Esophagus muscularis mucosa (tissue), 4 donors: ENCODE data around the gene PRKAG2. TPM values are rescaled to one million over a fixed set of nuclear protein-coding genes. Genes with fewer than 3 reads are reported as not detected.

Experiments
- DNase-seq: peaks from one replicate; pipeline ENCODE4 v3.0.0-alpha.2; 2017; ENCODE audit errors: extremely low spot score
- H3K27ac ChIP-seq, 4 donors: fragments of 200-600 bp; sonication (generic); replicated peaks in 1 of 4; 1 replicate in 3 of 4; 2 replicates in 1 of 4; pipeline ENCODE4 v1.5.1; 2016 to 2019; ENCODE audit warnings: mild to moderate bottlenecking in 1 of 4
- H3K27me3 ChIP-seq, 4 donors: fragments of 200-600 bp; sonication (generic); one replicate each; pipeline versions ENCODE4 v1.5.1 to v1.6.0; 2016 to 2019
- H3K36me3 ChIP-seq, 4 donors: fragments of 200-600 bp; sonication (generic); one replicate each; pipeline ENCODE4 v1.5.1; 2016 to 2019
- H3K4me1 ChIP-seq, 4 donors: fragments of 200-600 bp; sonication (generic); one replicate each; pipeline ENCODE4 v1.5.1; 2016 to 2019
- H3K4me3 ChIP-seq, 4 donors: fragments of 200-600 bp; sonication (generic); 1 replicate in 2 of 4; 2 replicates in 2 of 4; pipeline ENCODE4 v1.5.1; 2016 to 2019; ENCODE audit warnings: mild to moderate bottlenecking in 4 of 4, moderate library complexity in 1 of 4
- H3K9me3 ChIP-seq, 4 donors: fragments of 200-600 bp; sonication (generic); 1 replicate in 3 of 4; 2 replicates in 1 of 4; pipeline ENCODE4 v1.5.1; 2016 to 2019
- EP300 ChIP-seq: sonication (generic); formaldehyde crosslinking; IDR thresholded peaks from one replicate; pipeline ENCODE4 v1.6.1; 2017; ENCODE audit warnings: antibody characterized with exemption
- POLR2A ChIP-seq: fragments of 450-650 bp; IDR thresholded peaks from one replicate; pipeline ENCODE4 v1.6.1; 2017; ENCODE audit warnings: antibody characterized with exemption, moderate library complexity, mild to moderate bottlenecking, low read depth
- POLR2AphosphoS5 ChIP-seq, 2 donors: sonication (generic); formaldehyde crosslinking; IDR thresholded peaks; one replicate each; pipeline ENCODE4 v1.6.1; 2017; ENCODE audit warnings: antibody characterized with exemption in 2 of 2
- WGBS: methylation state at CpG from one replicate; pipeline ENCODE4 v1.1.5; 2018; 5-methylcytosine and 5-hydroxymethylcytosine counted together
- intact Hi-C: fragments of 100-400 bp; cut with DNase I; formaldehyde crosslinking; loops from one replicate; pipeline ENCODE4 v1.15.1; 2023
- total RNA-seq, 4 donors: library from RNA; depleted of rRNA; stranded (reverse); fragments of >200 nt; gene quantifications; one replicate each; pipeline versions ENCODE4 v1.1.0 to v1.2.1, GENCODE V29; 2016
- TF ChIP-seq, protein P1 (sequence below), 3 experiments: fragments of 200-600 bp in 2 of 3; fragments of 450-650 bp in 1 of 3; sonication (generic) in 2 of 3; IDR thresholded peaks; one replicate each; pipeline ENCODE4 v1.5.1; 2017 to 2019; ENCODE audit warnings: antibody characterized with exemption in 3 of 3, mild to moderate bottlenecking in 2 of 3, moderate library complexity in 1 of 3

PRKAG2 gene
- total RNA-seq, 4 donors from 2014 or later, result 51.3 to 97.2 (median 77.5) TPM

DNA sequence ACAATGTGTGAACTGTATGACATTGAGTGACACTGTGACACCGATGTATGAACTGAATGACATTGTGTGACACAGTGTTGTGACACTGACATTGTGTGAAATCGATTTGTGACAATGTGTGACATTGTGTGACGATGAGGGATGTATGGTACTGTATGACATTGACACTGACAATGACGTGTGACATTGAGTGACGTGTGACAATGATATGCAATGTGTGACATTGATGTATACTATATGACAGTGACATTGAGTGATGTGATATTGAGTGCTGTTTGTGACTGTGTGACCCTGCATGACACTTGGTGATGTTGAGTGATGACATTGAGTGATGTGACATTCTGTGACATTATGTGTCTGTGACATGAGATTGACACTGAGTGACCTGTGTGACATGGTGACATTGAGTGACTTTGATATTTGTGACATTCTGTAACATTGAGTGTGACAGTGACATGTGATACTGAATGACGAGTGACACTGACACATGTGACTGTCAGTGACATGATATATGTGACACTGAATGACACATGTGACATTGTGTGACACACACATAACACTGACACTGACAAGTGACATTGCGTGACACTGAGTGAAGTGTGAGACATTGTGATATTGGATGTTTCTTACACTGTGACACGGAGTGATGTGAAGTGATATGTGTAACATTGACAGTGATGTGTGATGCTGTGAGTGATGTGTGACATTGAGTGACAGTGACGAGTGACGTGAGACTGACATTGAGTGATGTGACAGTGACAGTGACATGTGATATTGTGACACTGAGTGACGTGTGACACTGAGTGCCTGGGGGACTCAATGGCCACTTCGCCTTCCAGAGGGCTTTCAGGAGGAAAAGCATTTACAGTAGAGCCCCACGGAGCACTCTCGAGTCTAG lies 167.5 kb downstream of the PRKAG2 start:
- Histone ChIP-seq H3K4me3 (no peak overlapping the region), H3K27me3 (no peaks in the 10 kb centered on the region), H3K27ac (no peak overlapping the region), H3K36me3 (no peaks in the 10 kb centered on the region), H3K4me1 (peaks cover 15 to 32% (median 29%) of the 10 kb centered on the region in 4 donors), H3K9me3 (no peaks in the 10 kb centered on the region)
- no peak for DNase-seq
- TF ChIP-seq POLR2AphosphoS5 (IDR thresholded peaks at IDR 0.05), result peak in 1 of 2 donors; percentile 82
- TF ChIP-seq, protein P1, sequence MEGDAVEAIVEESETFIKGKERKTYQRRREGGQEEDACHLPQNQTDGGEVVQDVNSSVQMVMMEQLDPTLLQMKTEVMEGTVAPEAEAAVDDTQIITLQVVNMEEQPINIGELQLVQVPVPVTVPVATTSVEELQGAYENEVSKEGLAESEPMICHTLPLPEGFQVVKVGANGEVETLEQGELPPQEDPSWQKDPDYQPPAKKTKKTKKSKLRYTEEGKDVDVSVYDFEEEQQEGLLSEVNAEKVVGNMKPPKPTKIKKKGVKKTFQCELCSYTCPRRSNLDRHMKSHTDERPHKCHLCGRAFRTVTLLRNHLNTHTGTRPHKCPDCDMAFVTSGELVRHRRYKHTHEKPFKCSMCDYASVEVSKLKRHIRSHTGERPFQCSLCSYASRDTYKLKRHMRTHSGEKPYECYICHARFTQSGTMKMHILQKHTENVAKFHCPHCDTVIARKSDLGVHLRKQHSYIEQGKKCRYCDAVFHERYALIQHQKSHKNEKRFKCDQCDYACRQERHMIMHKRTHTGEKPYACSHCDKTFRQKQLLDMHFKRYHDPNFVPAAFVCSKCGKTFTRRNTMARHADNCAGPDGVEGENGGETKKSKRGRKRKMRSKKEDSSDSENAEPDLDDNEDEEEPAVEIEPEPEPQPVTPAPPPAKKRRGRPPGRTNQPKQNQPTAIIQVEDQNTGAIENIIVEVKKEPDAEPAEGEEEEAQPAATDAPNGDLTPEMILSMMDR (IDR thresholded peaks at IDR 0.05), result no peak
- 93% methylated on average over 14 of the region's 14 CpGs for WGBS
- intact Hi-C loops, result no loop called here

DNA sequence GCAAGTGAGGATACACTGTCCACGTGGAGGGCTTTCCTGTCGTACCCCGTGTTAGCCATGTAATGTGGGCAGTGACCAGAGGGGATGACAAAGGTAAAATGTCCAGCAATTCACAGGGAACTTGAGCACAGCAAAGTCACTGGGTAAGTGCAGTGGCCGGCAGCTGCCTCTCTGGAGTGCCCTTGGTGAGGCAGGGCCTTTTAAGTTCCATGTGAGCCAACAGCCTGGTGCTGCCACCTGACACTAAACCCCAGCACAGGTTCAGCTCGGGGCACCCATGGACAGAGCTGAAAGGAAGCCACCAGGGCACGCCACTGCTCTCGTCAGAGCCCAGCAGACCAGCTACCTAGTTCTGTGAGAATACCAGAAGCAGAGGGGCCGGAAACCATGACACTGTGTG lies 168.3 kb downstream of the PRKAG2 start:
- WGBS, result 93% methylated on average over 4 of the region's 8 CpGs
- Histone ChIP-seq H3K27me3 (no peaks in the 10 kb centered on the region), H3K4me3 (no peak overlapping the region), H3K9me3 (no peaks in the 10 kb centered on the region), H3K27ac (no peak overlapping the region), H3K4me1 (peaks cover 15 to 32% (median 29%) of the 10 kb centered on the region in 4 donors), H3K36me3 (no peaks in the 10 kb centered on the region)
- intact Hi-C loops, result no loop called here
- TF ChIP-seq POLR2A, result no peak
- TF ChIP-seq, protein P1 (IDR thresholded peaks at IDR 0.05), result no peak
- TF ChIP-seq POLR2AphosphoS5 (IDR thresholded peaks at IDR 0.05), result no peak
- TF ChIP-seq EP300, result no peak
- DNase-seq, result no peak

DNA sequence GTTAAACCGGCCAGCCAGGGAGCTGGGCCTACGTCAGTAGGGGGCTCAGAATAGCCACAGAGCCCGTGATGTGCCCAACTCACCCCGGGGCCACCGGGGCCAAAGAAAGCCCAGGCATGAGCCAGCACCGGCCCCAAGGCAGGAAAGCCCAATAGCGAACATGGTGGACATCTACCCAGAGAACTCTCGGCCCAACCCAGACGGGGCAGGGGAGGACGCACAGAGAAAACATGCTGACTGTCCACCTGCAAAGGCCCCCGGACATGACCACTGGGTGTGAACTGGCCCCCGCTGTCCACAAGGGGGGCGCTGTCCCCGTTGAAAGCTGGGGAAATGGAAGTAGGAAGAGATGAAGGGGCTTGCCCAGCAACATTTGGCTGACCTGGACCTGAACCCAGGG lies 169.2 kb downstream of the PRKAG2 start:
- Histone ChIP-seq H3K9me3 (no peaks in the 10 kb centered on the region), H3K36me3 (no peaks in the 10 kb centered on the region), H3K27ac (no peak overlapping the region), H3K27me3 (no peaks in the 10 kb centered on the region), H3K4me1 (peaks cover 12 to 28% (median 26%) of the 10 kb centered on the region in 4 donors), H3K4me3 (no peak overlapping the region)
- TF ChIP-seq POLR2AphosphoS5 (IDR thresholded peaks at IDR 0.05) (no peak), EP300 (no peak), POLR2A (no peak)
- TF ChIP-seq, protein P1 (IDR thresholded peaks at IDR 0.05), result no peak
- DNase-seq, result no peak
- intact Hi-C loops, result no loop called here
- 93% methylated on average over 11 of the region's 14 CpGs for WGBS

DNA sequence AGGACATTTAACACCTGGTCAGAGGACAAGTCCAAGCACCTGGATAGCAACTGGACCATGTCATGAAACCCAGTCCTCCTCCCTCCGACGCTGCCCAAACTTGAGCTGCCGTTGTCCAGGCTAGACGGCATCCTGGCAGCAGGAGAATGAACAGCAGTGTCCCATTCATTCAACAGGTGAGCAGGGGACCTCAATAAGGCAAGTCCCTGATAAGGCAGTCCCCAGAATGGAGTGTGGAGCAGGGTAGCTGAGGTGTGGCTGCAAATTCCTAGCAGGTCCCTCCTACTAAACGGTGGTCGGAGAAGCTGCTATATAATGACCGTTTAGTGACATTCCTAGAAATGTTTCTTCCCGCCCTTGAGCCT lies 169.8 kb downstream of the PRKAG2 start:
- H3K4me3 ChIP-seq, result no peak overlapping the region
- TF ChIP-seq POLR2AphosphoS5 (IDR thresholded peaks at IDR 0.05), result no peak
- no peak for TF ChIP-seq EP300
- TF ChIP-seq POLR2A, result no peak
- TF ChIP-seq, protein P1 (IDR thresholded peaks at IDR 0.05), result no peak
- H3K36me3 ChIP-seq, result no peaks in the 10 kb centered on the region
- no peak overlapping the region for H3K27ac ChIP-seq
- DNase-seq, result no peak
- intact Hi-C loops, result no loop called here
- H3K9me3 ChIP-seq, result no peaks in the 10 kb centered on the region
- no peaks in the 10 kb centered on the region for H3K27me3 ChIP-seq
- WGBS, result 88% methylated on average over 4 of the region's 8 CpGs
- peaks cover 5 to 21% (median 19%) of the 10 kb centered on the region in 4 donors for H3K4me1 ChIP-seq
